T1000 (cell line): ENCODE results near the gene NAV2.
"Not testable (repeated sequence)": the region's sequence is repeated elsewhere in the genome, so short reads cannot be mapped to it uniquely, and the experiment has no call there.

Experiments
- DNase-seq: peaks from one replicate; lab custom pipeline; 2025; ENCODE audit warnings: mixed read lengths; lab: John Stamatoyannopoulos, UW

NAV2 gene

GRCh38 chr11:20122131-20122530, 409.5 kb downstream of the NAV2 start:
- no peak for DNase-seq

GRCh38 chr11:20125927-20126326, 413.3 kb downstream of the NAV2 start:
- peak; percentile 54 for DNase-seq

- no peak for DNase-seq
These were observed 414.1 kb downstream of the NAV2 start for GRCh38 chr11:20126724-20127123.

- peak; percentile 50 for DNase-seq
These were observed 415.3 kb downstream of the NAV2 start for GRCh38 chr11:20127671-20128527.

- not testable (repeated sequence) for DNase-seq
These were observed 415.8 kb downstream of the NAV2 start for GRCh38 chr11:20128528-20128825.

- DNase-seq: no peak
These were observed 417.0 kb downstream of the NAV2 start for GRCh38 chr11:20129665-20130064.

GRCh38 chr11:20131788-20132666, 419.4 kb downstream of the NAV2 start:
- DNase-seq: no peak

- DNase-seq: no peak
These were observed 420.0 kb downstream of the NAV2 start for GRCh38 chr11:20132667-20133039.

- no peak for DNase-seq
These were observed 422.5 kb downstream of the NAV2 start for GRCh38 chr11:20134991-20135736.

GRCh38 chr11:20137637-20138036, 425.0 kb downstream of the NAV2 start:
- no peak for DNase-seq

GRCh38 chr11:20138707-20139106, 426.1 kb downstream of the NAV2 start:
- DNase-seq: no peak

- peak; percentile 11 for DNase-seq
These were observed 441.7 kb downstream of the NAV2 start for GRCh38 chr11:20154381-20154780.

- DNase-seq: no peak
These were observed 443.1 kb downstream of the NAV2 start for GRCh38 chr11:20155683-20156279.

- no peak for DNase-seq
These were observed 443.7 kb downstream of the NAV2 start for GRCh38 chr11:20156280-20156875.

GRCh38 chr11:20156876-20157613, 444.4 kb downstream of the NAV2 start:
- no peak for DNase-seq

GRCh38 chr11:20157728-20158127, 445.1 kb downstream of the NAV2 start:
- no peak for DNase-seq

- DNase-seq: peak; percentile 17
These were observed 446.1 kb downstream of the NAV2 start for GRCh38 chr11:20158597-20159257.

- DNase-seq: no peak
These were observed 447.1 kb downstream of the NAV2 start for GRCh38 chr11:20159466-20160381.
